Measurements from ENCODE around the gene NBAS. TPM values are rescaled to one million over a fixed set of nuclear protein-coding genes. Genes with fewer than 3 reads are reported as not detected.

The NBAS gene
- total and polyA plus RNA-seq, 9 donors: 25.8 to 48.9 (median 43.4) TPM

GRCh38 chr2:15367715-15368114 is 193.4 kb downstream of the NBAS start:
- no peaks in the 10 kb centered on the region for H3K36me3 ChIP-seq
- 96 to 98% (median 97%) methylated on average over 2 of the region's 2 CpGs for WGBS, 3 donors
- no peaks in the 10 kb centered on the region for H3K27me3 ChIP-seq
- no peaks in the 10 kb centered on the region for H3K9me3 ChIP-seq
- H3K4me3 ChIP-seq: no peak overlapping the region
- H3K4me1 ChIP-seq (ENCODE audit: insufficient read depth): no peaks in the 10 kb centered on the region
- intact Hi-C loops (cut with DNase I): no loop called here
- DNase-seq: no peak
- TF ChIP-seq, protein P1, sequence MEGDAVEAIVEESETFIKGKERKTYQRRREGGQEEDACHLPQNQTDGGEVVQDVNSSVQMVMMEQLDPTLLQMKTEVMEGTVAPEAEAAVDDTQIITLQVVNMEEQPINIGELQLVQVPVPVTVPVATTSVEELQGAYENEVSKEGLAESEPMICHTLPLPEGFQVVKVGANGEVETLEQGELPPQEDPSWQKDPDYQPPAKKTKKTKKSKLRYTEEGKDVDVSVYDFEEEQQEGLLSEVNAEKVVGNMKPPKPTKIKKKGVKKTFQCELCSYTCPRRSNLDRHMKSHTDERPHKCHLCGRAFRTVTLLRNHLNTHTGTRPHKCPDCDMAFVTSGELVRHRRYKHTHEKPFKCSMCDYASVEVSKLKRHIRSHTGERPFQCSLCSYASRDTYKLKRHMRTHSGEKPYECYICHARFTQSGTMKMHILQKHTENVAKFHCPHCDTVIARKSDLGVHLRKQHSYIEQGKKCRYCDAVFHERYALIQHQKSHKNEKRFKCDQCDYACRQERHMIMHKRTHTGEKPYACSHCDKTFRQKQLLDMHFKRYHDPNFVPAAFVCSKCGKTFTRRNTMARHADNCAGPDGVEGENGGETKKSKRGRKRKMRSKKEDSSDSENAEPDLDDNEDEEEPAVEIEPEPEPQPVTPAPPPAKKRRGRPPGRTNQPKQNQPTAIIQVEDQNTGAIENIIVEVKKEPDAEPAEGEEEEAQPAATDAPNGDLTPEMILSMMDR (IDR thresholded peaks at IDR 0.05): no peak
- no peak for TF ChIP-seq EP300 (IDR thresholded peaks at IDR 0.05)
- no peak for TF ChIP-seq POLR2A (IDR thresholded peaks at IDR 0.05)
- no peak overlapping the region for H3K27ac ChIP-seq

DNA sequence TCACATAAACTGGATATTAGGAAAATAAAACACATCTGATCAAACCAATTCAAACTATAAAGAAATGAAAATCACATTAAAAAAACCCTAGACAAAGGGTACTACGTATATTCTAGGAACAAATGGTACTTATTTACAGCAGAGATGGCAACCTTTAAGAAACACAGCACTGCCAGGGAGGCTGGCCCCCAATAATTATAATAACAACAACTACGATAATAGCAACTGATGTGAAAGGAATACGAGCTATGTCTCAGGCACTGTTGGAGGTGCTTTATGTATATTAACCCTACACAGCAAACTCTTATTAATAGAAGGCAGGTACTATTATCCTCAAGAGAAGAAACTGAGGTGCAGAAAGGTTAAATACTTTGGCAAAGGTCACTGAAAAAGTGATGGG is 193.9 kb downstream of the NBAS start:
- no peak overlapping the region for H3K27ac ChIP-seq
- no peaks in the 10 kb centered on the region for H3K4me1 ChIP-seq (ENCODE audit: insufficient read depth)
- H3K4me3 ChIP-seq: no peak overlapping the region
- no peak for DNase-seq
- TF ChIP-seq, protein P1 (IDR thresholded peaks at IDR 0.05): no peak
- TF ChIP-seq POLR2A (IDR thresholded peaks at IDR 0.05) (no peak), EP300 (IDR thresholded peaks at IDR 0.05) (no peak)
- H3K36me3 ChIP-seq: no peaks in the 10 kb centered on the region
- intact Hi-C loops (cut with DNase I): no loop called here
- no peaks in the 10 kb centered on the region for H3K27me3 ChIP-seq
- no peaks in the 10 kb centered on the region for H3K9me3 ChIP-seq
- WGBS, 3 donors: 89 to 98% (median 92%) methylated on average over 3 of the region's 3 CpGs

DNA sequence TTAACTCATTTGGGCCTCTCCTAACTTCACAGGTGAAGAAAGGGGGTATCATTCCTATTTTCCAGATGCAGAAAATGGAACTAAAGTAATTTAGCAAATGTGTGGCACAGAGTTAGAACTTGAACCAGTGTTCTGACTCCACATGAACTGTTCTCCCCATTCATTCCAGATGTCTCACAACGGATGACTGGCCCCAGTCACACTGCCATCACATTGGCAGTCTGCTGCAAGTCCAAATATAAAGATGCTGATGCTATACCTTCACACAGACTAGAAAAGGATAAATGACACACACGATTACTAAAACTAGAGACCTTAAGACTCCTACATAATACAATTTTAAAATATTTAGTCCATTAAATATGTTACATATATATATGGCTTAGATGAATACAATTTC is 195.7 kb downstream of the NBAS start:
- no peaks in the 10 kb centered on the region for H3K9me3 ChIP-seq
- WGBS, 3 donors: 67 to 75% (median 74%) methylated on average over 2 of the region's 2 CpGs
- DNase-seq: no peak
- no peaks in the 10 kb centered on the region for H3K27me3 ChIP-seq
- H3K4me1 ChIP-seq (ENCODE audit: insufficient read depth): no peaks in the 10 kb centered on the region
- intact Hi-C loops (cut with DNase I): no loop called here
- TF ChIP-seq EP300 (IDR thresholded peaks at IDR 0.05) (no peak), POLR2A (IDR thresholded peaks at IDR 0.05) (no peak)
- TF ChIP-seq, protein P1 (IDR thresholded peaks at IDR 0.05): no peak
- no peak overlapping the region for H3K27ac ChIP-seq
- H3K4me3 ChIP-seq: no peak overlapping the region
- H3K36me3 ChIP-seq: no peaks in the 10 kb centered on the region

- Histone ChIP-seq H3K36me3 (no peaks in the 10 kb centered on the region), H3K4me1 (ENCODE audit: insufficient read depth) (no peaks in the 10 kb centered on the region), H3K27ac (no peak overlapping the region), H3K9me3 (no peaks in the 10 kb centered on the region), H3K4me3 (no peak overlapping the region), H3K27me3 (no peaks in the 10 kb centered on the region)
- intact Hi-C loops (cut with DNase I): no loop called here
- WGBS, 3 donors: 97 to 100% (median 99%) methylated on average over 2 of the region's 2 CpGs
- DNase-seq: no peak
- TF ChIP-seq, protein P1 (IDR thresholded peaks at IDR 0.05): no peak
- TF ChIP-seq POLR2A (IDR thresholded peaks at IDR 0.05) (no peak), EP300 (IDR thresholded peaks at IDR 0.05) (no peak)
Measured at GRCh38 chr2:15364561-15364960, 196.6 kb downstream of the NBAS start.

GRCh38 chr2:15363734-15364133 is 197.4 kb downstream of the NBAS start:
- 93 to 95% (median 94%) methylated on average over 3 of the region's 3 CpGs for WGBS, 3 donors
- no peaks in the 10 kb centered on the region for H3K36me3 ChIP-seq
- H3K27me3 ChIP-seq: no peaks in the 10 kb centered on the region
- no peaks in the 10 kb centered on the region for H3K4me1 ChIP-seq (ENCODE audit: insufficient read depth)
- no peaks in the 10 kb centered on the region for H3K9me3 ChIP-seq
- no peak overlapping the region for H3K4me3 ChIP-seq
- no peak overlapping the region for H3K27ac ChIP-seq
- intact Hi-C loops (cut with DNase I): no loop called here
- TF ChIP-seq EP300 (IDR thresholded peaks at IDR 0.05) (no peak), POLR2A (IDR thresholded peaks at IDR 0.05) (no peak)
- TF ChIP-seq, protein P1 (IDR thresholded peaks at IDR 0.05): no peak
- DNase-seq: no peak

Measured in ovary (tissue), 9 donors.